NCI-H774 (cell line): ENCODE measurements around the gene GLE1.

Experiments used
- DNase-seq: peaks from one replicate; lab custom pipeline; 2025; lab: John Stamatoyannopoulos, UW

Gene GLE1, protein sequence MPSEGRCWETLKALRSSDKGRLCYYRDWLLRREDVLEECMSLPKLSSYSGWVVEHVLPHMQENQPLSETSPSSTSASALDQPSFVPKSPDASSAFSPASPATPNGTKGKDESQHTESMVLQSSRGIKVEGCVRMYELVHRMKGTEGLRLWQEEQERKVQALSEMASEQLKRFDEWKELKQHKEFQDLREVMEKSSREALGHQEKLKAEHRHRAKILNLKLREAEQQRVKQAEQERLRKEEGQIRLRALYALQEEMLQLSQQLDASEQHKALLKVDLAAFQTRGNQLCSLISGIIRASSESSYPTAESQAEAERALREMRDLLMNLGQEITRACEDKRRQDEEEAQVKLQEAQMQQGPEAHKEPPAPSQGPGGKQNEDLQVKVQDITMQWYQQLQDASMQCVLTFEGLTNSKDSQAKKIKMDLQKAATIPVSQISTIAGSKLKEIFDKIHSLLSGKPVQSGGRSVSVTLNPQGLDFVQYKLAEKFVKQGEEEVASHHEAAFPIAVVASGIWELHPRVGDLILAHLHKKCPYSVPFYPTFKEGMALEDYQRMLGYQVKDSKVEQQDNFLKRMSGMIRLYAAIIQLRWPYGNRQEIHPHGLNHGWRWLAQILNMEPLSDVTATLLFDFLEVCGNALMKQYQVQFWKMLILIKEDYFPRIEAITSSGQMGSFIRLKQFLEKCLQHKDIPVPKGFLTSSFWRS

DNA sequence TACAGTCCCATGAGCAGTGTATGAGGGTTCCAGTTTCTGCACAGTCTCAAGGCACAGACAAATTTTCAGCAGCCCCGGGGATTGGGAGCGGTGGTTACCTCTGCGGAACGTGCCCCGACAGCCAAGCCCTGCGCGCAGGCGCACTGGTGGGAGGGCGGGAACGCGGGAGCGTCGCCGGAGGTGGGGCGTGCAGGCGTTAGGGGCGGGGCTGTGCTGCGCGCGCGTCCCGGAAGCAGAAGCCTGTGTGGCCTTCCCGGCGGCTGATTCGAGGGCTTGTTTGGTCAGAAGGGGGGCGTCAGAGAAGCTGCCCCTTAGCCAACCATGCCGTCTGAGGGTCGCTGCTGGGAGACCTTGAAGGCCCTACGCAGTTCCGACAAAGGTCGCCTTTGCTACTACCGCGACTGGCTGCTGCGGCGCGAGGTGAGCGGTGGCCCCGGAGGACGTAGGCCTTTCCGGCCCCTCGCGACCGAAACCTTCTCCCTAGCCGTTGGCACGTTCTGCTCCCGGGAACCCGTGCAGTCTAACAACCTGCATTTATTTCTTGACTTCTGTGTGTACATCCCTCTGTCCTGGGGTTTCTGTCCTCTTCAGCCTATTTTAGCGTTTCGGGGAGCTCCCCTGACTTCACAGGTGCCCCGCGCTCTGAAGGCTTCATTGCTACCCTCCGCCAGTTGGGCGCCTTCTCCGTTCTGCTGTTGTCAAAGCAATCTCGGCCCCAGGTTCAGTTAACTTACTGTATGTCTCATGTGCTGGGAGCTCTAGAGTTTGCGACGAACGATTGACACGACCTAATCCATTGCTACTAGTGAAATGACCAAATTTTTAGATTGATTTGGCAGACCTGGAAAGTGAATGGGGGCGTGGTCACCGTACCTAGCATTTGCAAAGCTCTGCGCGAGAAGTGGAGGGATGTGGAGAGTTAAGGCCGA, at the start of gene GLE1:
Gene GLE1 (plus strand): TSS at position 235 of the 929 bp plus-strand sequence. CDS start 87 bp downstream, at position 322.
- DNase-seq = peak; percentile 95

DNA sequence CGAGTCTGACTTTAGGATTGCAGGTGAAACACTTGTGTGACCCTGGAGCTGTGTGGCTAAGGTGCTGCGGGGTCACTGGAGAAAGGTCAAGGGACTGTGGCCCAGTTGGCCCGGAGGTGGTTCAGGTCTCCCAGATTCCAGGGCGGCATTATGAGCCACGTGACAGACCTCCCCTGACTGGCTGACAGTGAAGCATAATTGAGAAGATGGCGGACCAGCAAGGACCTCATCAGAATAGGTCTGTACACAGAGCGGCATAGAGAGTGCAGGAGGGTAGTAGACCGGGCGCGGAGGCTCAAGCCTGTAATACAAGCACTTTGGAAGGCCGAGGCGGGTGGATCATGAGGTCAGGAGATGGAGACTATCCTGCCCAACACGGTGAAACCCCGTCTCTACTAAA, 49.5 kb upstream of the GLE1 start:
- peak; percentile 59 for DNase-seq

DNA sequence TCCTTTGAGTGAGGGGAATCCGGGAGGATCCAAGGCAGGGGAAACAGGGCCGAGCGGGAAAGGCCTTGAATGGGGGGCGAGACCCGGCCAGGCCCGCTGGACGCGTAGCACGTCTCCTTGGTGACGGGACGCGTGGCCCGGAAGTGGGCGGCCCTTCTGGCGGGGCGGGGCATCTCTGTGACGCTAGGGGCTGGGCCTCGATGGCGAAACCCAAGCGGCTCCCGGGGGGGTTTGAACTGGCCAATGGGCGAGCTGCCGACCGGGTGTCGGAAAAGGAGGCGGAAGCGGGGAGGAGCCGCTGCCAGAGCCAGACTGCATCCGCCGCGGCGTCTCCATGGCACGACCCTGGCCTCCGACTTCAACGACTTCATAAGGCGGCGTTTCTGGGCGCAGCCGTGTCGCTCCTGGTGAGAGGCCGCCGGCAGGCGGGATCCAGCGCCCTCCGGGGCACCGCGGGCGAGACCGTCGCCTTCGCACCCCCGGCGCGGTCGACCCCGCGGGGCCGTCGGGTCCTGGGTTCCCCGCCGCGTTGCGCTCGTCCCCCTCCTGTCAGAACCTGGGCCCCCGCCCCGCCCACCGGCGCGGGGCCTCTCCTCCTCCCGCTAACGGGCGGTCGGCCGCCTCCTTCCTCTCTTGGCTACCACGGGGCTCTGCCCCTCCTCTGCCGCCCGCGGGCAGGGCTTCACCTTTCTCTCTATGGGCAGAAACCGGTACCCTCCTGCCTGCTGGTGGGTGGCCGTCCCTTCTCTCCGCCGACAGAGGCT, 48.5 kb upstream of the GLE1 start, which contains the start of gene ODF2:
Gene ODF2 (plus strand): TSS at position 158 of the 764 bp plus-strand sequence. CDS start 86 bp downstream, at position 244.
- peak; percentile 99 for DNase-seq

DNA sequence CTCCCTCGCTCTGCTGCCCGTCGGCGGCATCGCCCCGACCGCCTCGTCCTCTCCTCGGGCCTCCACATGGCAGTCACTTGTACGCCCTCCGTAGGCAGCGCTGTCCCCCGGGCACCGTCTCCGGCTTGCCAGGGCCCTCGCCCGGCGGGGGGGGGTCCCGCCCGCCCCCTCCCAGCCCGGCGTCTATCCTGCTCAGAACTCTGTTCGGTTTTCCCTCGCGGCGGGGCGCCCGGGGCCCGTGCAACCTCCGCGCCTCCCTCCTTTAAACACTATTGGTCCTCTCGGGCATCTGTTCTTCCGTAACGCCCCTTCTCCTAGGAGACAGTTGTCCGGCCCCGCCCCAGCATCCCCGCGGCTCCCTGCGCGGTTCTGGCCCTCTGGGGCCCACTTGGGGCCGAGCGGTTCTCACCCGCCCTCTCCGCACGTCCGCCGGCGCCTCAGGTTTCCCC, 47.9 kb upstream of the GLE1 start:
- DNase-seq = peak; percentile 70

DNA sequence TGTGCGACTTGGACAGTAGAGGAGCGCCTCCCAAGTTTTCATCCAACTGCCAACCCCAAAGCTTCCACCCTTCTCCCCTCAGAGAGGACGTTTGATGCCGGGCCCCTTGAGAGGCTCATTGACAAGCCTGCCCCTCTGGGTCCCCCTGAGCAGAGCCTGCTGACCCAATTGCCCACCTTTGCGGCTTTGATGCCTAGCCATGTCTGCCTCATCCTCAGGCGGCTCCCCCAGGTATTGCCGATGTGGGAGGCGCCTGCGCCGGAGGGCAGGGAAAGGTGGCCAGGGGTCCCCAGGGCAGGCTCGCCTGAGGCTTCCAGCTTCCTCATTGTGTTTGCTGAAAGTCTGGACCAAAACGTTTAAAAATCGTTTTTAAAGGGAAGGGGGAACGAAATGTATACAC, 47.3 kb upstream of the GLE1 start:
- DNase-seq = no peak

DNA sequence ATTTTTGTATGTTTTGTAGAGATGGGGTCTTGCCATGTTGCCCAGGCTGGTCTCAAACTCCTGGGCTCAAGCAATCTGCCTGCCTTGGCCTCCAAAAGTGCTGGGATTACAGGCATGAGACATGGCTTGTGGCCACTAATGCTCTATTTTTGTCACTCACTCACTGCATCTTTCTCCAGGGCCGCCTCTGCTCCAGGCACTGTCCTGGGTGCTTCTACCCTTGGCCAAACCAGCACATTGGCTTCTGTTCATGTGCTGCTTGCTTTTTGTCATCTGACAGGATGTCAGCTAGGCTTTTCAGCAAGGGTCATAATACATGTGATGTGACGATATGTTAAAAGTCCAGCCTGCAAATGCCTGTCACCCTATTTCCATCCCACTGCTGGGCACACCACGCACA, 45.5 kb upstream of the GLE1 start:
- no peak for DNase-seq

DNA sequence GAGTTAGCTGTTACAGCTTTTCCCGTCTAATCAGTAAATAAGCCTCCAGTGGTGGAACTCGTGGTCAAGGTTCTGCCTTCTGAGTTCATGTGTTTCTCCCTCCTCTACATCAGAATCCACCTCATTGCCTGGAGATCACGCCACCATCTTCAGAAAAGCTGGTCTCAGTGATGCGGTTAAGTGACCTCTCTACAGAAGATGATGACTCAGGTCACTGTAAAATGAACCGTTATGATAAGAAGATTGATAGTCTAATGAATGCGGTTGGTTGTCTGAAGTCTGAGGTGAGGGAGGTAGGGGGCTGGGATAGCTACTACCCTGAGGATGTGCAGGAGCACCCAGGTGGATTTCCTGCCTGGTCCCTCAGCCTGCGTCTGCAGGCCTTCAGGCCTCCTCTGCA, 35.4 kb upstream of the GLE1 start:
- no peak for DNase-seq

DNA sequence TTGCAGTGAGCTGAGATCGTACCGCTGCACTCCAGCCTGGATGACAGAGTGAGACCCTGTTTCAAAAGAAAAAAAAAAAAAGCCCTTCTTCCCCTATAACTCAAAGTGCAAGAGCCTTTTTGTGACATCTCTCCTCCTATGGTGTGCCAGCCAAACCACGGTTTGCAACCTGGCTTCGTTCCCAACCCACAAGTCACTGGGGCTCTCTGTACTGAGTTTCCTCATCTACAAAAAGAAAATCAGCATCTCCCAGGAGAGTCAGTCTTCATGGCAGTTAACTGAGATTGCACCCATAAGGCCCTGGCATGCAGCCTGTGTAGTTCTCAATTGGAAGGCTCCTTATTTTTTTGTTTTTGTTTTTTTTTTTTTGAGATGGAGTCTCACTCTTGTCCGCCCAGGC, 34.0 kb upstream of the GLE1 start:
- DNase-seq = no peak

DNA sequence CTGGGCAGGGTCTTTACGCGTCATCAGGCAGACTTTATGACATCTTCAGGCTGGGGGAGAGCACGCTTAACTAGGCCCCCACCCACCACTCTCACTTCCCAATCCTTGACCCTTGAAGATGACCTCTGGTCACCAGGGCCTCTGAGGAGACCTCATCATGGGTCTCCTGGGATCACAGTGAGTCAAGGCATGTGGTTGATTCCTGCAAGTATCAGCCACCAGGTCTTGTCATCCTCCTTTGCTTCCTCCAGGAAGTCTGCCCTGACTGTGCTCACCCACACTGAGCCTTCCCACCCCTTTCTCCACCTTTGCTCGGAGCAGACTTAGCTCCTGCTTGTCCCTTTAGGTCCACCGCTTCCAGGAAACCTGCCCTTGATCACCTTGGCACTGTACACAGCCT, 31.4 kb upstream of the GLE1 start:
- DNase-seq = no peak

DNA sequence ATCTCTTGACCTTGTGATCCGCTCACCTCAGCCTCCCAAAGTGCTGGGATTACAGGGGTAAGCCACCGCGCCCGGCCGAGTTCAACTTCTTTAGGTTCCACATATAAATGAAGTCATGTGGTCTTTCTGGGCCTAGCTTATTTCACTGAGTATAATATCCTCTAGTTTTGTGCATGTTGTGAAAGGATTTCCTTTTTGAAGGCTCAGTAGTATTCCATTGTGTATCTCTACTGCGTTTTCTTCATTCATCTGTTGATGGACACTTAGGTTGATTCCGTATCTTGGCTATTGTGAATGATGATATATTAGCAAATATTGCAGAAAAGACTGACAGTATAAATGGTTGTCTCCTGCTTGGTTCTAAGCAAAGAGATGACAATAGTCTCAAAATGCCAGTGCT, 28.7 kb upstream of the GLE1 start:
- no peak for DNase-seq

DNA sequence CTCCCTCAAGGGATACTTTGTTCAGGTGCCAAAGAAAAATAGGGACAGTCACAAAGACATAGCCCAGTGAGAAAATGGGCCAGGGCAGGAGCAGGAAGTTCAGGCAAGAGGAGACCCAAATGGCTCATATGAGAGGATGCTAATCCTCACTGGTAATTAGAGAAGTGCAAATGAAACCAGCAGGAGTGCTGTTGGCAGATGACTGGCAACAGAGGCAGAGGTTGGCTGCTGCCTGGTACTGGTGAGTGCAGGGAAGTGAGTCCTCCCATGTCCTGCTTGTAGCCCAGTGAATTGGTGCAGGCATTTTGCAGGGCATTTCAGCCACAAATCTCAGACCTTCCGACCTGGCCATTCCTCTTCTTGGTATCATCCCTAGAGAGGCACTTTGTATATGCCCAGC, 25.3 kb upstream of the GLE1 start:
- DNase-seq = no peak

DNA sequence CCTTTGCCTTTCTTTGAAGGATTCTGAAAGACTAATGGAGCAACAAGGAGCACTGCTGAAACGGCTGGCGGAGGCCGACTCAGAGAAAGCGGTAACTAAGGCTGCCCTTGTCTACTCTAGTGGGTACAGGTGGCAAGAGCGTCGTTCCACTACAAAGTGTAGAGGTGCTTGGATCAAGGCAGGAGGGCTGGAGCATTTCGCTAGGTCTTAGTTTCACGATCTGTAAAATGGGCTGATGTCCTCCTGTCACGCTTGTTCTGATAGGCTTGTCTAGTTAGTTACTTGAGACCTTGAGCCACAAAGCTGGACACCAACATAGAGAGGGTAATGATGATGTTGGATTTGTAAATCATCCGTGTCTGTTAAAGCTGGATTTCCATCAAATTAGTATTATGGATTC, 23.0 kb upstream of the GLE1 start:
- DNase-seq = no peak

DNA sequence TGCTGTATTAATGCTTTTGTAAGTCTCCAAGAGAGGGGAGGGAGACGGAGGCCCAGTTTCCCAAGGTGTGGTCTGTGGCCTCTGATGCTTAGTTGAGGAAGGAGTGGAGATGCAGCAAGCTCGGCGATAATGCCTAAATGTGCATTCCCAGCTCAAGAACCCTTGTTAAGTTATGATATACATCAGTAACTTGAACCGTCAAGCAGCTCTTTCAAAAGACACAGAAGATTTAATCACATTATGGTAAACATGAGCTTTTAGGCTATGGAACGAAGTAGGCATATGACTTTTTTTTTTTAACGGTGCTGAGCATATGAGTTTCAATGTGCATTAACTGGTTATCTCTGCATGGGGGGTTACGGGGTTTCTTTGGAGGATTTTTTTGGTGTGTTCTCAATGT, 22.3 kb upstream of the GLE1 start:
- no peak for DNase-seq

DNA sequence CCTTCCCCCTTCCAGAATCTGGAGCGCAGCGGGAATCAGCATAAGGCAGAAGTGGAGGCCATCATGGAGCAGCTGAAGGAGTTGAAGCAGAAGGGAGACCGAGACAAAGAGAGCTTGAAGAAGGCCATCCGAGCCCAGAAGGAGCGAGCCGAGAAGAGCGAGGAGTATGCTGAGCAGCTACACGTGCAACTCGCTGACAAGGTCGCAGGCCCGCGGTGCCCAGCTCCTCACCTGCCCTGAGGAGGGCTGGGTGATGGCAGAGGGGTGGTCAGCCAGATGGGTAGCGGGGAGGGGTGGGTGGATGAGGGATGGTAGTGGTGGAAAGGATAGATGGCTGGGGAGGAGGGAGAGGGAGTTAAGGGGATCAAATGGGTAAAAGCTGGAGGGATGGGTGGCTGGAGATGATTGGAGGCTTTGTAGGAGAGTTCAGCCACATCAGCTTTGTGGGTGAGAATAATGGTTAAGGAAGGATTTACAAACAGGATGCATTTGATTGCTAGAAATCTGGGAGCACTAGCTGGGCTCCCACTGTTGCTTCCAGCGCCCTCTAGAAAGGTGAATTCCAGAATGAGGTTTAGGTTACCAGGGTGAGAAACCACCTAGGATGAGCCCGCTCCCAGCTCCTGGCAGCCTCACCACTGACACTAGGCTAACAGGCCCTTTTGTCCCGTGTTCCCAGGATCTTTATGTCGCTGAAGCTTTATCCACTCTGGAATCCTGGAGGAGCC, 19.7 kb upstream of the GLE1 start:
- no peak for DNase-seq

DNA sequence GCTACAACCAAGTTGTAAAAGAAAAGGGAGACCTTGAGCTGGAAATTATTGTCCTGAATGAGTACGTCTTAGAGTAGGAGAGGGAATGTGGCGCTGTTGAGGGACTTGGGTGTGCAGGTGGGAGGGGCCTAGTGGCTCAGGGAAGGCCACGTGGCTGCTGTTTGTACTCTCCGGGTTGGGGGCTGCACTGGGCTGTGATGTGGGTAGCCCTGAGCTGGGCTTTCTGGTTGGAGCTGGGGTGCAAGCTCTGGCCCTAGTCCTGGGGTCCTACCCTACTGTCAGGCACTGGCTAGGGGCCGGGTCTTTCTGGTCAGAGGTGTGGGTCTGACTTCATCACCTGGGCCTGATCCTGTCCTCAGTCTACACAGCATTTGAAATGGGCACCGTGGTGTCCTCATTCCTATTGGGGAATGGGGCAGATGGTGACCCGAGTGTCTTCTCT, 19.1 kb upstream of the GLE1 start:
- DNase-seq = no peak

DNA sequence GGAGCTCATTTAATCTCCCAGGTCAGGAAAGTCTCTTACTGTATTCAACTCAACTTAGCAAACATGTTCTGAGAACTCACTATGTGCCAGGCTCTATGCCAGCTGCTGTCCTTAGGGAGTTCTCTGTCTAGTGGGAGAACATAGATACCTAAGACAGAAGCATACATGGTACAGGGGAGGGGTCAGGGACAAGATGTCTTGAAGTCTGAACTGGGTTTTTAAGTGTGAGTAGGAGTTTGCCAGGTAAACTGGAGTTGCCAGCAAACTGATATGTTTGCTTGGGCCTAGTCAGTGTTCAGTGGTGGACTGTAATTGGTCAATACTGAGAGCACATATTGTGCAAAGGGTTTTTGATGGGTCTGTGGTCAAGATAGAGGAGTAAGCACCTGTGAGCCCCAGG, 18.3 kb upstream of the GLE1 start:
- no peak for DNase-seq

DNA sequence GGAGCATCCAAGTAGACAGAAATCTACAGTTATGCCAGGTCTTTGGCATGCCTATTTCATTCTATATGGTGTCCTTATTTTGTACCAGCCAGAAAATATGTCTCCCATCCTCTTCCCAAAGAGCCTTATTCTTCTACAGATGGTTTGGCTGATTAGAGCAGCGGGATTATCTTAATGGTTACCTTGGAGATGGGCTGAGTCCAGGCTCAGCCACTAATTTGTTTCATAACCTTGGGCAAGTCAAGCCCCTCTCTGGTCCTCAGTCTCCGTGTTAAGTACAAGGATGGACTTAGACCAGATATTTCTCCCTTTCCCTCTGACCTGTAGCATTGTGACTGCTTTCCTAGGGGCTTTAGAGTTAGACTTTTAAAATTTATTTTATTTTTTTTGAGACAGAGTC, 11.1 kb upstream of the GLE1 start:
- no peak for DNase-seq

DNA sequence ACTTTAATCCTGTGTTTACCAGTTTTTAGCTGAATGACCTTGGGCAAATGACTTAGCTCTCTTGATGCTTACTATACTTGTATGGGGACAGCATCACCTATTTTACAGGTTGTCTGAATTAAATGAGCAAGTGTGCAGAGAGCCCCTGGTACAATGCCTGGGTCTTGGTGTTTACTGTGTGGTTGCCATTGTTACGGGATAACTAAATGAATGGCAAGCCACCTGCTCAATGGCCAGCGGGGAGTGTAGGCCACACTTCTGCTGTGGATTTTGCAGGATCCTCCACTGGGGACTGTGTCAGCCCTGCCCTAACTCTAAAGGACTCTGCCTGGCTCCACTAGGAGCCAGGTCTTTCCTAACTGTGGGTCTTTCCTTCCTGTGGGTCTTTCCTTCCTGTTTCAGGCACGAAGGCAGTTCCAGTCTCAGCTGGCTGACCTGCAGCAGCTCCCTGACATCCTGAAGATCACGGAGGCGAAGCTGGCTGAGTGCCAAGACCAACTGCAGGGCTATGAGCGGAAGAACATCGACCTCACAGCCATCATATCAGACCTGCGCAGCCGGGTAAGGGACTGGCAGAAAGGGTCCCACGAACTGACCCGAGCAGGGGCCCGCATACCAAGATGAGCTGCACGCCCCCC, 10.3 kb upstream of the GLE1 start:
- peak; percentile 33 for DNase-seq

DNA sequence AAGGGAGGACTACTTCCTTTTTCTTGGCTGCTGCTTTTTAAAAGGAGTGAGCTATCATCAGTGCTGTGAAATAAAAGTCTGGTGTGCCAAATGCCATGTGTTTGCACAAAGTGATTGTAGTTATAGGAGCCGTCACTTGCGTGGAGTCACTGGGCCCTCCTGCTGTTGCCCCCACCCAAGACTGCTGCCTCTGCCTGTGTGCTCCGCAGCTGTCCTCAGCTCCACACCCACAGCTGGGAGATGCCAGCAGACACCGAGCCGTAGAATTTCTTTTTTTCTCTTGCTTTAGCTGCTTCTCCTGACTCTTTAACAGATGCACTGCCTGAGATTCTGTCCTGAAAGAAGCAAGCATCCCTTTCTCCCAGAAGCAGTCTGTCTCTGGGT, 9.8 kb upstream of the GLE1 start:
- DNase-seq = no peak

DNA sequence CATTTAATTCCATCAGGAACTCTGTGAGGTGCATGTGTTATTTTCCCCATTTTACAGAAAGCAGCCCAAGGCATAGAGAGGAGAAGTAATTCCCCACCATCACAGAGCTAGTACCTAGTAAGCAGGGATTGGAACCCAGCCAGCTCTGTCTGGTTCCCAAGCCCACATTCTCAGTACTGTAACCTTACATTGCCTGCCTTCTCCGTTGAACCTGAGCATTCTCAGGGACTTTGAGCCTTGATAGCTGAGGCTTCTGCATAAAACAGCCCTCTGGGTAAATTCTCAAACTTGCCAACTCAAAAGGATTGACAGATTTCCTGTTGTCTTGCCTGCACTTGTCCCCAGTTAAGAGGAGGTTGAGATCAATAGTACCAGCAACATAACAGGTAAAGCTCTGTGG, 9.2 kb upstream of the GLE1 start:
- no peak for DNase-seq
